HG02943 (cell line): ENCODE measurements around the gene SH3BP2.

ENCODE experiments used
- ATAC-seq: cut with Tn5 transposase; IDR thresholded peaks from one replicate; pipeline ENCODE4 v1.9.1; 2021; ENCODE audit warnings: mild to moderate bottlenecking, low read depth, moderate library complexity; ENCODE audit not compliant: unreplicated experiment

Gene SH3BP2, protein sequence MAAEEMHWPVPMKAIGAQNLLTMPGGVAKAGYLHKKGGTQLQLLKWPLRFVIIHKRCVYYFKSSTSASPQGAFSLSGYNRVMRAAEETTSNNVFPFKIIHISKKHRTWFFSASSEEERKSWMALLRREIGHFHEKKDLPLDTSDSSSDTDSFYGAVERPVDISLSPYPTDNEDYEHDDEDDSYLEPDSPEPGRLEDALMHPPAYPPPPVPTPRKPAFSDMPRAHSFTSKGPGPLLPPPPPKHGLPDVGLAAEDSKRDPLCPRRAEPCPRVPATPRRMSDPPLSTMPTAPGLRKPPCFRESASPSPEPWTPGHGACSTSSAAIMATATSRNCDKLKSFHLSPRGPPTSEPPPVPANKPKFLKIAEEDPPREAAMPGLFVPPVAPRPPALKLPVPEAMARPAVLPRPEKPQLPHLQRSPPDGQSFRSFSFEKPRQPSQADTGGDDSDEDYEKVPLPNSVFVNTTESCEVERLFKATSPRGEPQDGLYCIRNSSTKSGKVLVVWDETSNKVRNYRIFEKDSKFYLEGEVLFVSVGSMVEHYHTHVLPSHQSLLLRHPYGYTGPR

DNA sequence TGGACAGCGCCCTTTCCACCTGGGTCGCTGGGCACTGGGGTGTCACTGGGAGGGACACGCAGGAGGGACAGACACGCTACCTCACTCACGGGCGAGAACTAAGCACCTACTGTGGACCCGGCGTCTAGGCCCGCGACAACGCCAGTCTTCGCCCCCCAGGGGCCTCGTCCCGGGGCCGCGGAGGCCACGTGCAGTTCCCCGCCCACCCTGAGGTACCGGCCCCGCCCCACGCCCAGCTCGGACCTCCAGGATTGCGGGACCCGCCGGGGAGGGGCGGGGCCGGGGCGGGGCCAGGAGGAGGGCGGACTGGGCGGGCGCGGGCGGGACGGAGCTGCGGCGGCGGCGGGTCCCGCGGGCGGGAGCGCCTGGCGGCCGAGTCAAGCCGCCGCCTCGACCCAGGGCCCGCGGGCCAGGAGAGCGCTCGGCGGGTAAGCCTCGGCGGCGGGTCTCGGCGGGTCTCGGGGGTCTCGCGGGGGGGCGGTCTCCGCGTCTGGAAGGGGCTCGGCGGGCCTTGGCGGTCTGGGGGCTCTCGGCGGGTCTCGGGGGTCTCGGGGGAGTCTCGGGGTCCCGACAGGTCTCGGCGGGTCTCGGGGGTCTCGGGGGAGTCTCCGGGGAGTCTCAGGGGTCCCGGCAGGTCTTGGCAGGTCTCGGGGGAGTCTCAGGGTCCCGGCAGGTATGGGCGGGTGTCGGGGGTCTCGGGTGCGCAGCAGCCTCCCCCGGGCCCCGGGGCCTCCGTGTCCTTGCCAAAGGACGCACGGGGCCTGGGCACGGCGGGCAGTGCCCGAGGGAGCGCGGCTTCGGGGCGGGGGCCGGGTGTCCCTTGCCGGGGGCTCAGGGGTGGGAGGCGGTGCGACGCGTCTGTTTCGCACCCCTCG lies at the start of gene SH3BP2:
TSS of gene SH3BP2 (plus strand) at position 375 of the 875 bp plus-strand sequence. CDS start 27,533 bp downstream, outside the sequence.
- no peak for ATAC-seq

DNA sequence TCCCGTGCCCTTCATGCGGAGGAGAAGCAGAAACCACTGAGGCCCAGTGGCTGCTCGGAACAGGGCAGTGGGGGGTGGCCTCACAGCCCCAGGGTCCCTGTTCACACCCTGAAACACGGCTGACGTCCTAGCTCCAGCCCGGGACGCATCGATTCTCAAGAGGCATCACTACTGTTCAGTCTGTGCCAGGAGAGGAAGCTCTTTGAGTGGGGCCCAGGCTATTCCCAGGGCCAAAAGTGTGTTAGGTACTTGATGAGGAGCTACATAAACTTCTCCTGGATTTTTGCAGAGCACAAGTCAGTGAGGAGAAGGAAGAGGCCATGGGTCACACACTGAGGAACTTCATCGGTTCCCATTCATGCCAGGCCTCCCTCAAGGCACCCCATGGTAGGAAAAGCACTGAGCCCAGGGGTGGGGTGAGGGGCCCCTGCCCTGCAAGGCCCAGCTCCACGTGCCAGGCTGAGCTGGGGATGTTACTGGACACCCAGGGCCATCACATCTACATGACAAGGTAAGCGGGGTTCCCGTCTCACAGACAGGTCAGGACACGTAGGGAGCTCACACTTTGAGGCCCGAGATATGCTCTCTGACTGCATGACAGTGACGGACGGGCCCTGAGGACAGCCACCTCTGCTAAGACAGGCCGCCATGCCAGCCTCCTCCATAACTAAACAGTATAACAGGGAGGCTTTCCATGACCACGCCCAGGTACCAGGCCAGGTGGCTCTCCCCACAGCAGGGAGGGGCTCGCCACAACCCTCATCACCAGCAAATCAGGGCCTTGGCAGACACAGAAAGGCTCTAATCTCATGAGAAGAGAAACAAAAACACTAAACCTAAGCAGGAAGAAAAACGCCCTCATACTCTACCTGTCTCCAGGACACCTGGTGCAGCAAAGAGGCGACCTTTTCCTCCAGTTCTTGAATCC lies 49.1 kb upstream of the SH3BP2 start:
- ATAC-seq = no peak

DNA sequence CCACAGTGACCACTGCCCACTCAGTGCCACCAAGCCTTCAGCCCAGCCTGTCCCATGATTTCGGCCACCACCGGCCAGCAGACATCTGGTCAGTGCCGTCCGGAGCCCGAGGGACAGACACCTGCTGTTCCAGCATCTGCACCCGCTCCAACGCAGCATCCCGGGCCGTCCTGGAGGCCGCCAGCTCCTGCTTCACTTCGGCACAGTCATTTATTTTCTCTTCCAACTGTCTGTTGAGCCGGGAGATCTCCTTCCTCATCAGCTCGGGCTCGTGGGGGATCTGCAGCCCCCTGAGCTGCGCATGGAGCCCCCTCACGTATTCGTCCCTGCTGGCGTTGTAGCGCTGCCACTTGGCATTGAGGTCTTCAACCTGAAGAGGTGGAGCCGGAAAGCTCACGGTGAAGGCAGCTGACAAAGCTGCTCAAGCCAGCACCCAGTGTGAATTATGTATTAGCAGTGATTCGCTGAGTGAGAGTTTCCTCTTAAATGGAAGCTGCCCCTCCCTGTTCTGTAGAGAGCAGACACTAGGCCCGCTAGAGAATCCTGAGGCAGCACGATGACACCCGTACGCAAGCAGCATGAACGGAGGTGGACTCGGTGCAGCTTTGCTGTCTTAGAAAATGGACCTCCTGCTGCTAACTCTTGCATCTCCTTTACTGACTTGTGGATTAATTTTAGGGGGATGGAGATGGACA lies 48.2 kb upstream of the SH3BP2 start:
- no peak for ATAC-seq

DNA sequence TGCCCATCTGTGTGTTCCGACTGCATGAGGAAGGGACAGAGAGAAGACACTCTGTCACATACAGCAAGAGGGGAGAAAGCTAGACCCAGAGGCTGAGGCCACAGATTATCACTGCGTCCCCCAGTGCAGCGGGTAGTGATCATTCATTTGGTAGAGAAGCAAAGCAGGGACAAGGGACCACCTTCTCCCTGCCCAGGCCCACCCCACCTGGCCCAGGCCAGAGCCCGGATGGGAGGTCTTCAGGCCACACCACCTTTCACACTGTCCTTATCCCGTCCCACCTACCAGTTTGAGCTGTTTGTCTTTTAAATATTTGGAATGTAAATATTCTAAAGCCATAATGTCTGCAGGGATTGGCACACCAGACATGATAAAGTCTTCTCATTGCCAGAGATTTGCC lies 47.4 kb upstream of the SH3BP2 start:
- ATAC-seq = no peak

DNA sequence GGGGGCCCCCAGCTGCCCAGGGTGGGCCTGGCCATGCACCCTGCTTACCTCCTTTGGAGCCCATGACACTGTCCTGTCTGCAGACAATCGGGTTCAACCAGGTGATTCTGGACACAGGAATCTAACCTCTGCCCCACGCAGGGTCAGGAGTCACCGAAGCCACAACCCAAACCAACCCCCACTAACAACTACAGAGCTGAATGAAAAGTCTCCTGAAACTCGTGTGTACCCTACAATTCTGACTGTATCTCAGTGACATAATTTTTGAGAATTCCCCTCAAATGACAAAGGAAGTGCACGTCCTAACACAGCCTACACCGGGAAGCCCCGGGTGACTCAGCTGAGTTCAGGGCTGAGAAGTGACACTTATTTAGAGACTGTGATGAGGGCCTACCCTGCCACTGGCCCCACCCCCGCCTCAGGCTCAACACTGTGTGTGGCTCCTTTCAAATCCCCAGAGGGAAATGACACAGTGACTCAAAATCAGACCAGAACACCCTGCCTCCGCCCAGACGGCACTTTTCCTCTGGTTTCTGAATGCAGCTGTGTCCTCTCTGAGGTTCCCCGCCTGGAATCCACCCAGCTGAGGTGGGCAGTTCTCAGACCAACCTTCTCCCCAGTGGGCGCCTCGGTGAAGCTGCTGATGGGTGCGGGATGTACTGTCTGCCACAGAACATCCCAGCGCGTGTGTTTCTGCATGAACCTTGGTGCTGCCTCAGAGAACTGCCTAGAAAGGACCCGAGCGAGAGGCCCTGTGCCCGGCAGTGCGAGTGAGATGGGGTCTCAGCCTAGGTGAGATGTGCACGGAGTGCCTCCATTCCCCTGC lies 46.7 kb upstream of the SH3BP2 start:
- ATAC-seq = peak; percentile 85

DNA sequence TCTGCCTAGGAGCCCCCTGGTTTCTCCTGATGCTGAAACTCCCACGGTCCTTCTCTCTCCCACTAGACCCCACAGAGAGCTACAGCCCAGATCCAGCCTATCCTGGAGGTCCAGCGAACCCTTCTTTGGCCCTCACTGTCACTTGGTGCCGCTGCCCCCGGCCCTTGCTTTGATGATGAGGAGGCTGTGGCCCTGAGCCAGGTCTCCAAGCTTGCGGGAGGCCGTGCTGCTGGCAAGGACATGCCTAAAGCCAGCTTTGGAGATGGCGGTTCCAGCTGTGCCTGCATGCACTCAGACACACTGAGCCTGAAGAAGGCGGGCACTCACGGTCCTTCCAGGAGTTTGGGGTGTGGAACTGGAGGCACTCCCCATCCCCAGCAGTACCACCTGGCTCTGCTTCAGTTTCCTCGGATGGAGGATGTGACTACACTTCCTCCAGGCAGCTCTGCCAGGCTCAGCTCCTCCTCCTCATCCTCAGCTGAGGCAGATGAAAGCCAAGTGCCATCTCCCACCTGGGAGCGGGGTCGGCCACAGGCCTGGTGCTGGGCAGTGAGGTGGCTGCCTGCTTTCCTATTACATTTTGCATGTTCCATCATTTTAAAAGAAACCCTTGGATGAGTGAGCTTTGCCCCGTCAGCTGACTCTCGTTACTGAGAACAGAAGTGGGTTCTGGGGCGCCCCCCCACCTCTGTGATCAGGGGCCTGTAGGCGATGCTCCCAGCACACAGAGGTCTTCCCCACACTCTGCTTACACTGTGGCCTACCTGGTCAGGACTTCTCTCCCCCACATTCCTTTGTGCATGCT lies 45.8 kb upstream of the SH3BP2 start:
- no peak for ATAC-seq

DNA sequence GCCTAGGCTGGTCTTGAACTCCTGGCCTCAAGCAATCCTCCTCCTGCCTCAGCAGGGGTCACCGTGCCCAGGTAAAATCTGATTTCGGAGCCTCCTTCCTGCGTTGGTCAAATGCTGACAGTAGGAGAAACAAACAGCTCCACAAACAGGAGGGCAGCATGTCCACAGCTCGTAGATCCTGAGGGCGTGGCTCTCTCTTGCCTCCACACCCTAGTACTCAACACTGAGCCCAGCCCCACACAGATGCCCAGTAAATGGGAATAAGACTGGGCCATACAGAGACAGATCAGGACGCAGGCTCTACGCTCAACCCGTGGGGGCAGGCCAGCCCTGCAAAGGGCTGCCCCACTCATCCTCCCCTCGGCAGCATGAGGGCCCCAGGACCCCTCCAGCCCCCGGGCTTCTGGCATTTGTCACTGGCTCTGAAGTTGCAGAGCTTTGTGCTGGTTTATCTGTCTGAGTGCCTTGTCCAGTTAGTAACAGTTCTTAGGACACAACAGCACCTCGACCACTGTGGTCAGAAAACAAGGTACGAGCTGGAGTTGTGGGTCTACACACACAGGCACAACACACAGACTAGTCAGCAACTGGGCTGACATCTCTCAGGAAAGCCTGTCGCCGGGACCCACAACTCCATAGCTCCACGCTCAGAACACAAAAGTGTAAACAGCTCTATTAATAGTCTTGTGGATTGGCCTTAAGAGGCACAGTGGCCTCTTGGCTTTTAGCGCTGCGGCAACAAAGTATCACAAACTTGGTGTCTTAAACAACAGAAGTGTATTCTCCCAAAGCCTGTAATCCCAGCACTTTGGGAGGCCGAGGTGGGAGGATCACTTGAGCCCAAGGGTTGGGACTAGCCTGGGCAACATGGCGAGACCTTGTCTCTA lies 41.9 kb upstream of the SH3BP2 start:
- no peak for ATAC-seq

DNA sequence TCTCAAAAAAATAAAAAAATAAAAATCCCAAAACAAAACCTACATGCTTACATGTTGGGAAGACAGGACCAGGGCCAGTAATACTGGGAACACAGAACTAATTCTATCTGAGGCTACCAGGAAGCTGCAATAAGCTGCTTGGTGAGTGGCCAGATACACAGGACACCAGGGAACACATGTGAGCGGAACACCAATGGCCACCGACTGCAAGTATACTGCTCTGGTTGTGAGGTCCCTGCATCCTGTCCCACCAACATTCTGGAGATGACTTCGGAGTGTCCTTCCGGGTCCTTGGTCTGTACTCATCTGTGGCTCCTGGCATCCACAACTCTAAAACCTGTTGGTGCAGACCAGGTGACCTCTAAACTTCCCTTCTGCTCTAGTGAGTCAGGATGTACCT lies 39.4 kb upstream of the SH3BP2 start:
- ATAC-seq = no peak

DNA sequence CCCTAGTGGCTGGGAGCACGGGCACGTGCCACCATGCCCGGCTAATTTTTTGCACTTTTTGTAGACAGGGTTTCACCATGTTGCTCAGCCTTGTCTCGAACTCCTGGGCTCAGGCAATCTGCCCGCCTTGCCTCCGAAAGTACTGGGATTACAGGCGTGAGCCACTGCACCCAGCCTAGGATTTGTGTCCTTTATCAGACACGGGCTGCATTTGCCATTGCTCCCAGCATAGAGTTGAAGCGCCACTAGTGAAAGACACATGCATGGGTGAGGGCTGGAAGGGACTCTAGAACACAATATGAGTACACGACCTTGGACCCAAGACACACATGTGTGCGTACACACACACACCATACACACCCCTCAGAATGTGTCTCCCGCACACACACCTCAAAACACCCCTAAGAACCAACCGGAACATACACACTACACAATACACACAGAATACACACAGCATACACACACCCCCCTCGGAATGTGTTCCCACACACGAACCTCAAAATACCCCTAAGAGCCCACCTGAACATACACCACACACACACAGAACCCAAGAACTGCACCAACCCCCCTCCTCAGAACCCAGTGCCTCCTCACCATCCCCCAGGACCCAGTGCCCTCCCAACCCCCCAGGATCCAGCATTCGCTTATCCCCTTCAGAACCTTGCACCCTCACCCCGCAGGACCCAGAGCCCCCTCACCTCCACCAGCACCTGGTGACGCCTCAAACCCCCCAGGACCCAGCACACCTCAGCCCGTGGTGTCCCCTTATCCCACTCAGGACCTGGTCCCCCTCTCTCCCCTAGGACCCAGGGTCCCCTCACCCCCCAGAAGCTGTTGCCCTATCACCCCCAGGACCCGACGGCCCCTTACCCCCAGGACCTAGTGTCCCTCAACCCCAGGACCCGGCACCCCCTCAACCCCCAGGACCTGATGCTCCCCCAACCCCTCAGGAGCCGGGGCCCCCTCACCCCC lies 37.8 kb upstream of the SH3BP2 start:
- no peak for ATAC-seq

DNA sequence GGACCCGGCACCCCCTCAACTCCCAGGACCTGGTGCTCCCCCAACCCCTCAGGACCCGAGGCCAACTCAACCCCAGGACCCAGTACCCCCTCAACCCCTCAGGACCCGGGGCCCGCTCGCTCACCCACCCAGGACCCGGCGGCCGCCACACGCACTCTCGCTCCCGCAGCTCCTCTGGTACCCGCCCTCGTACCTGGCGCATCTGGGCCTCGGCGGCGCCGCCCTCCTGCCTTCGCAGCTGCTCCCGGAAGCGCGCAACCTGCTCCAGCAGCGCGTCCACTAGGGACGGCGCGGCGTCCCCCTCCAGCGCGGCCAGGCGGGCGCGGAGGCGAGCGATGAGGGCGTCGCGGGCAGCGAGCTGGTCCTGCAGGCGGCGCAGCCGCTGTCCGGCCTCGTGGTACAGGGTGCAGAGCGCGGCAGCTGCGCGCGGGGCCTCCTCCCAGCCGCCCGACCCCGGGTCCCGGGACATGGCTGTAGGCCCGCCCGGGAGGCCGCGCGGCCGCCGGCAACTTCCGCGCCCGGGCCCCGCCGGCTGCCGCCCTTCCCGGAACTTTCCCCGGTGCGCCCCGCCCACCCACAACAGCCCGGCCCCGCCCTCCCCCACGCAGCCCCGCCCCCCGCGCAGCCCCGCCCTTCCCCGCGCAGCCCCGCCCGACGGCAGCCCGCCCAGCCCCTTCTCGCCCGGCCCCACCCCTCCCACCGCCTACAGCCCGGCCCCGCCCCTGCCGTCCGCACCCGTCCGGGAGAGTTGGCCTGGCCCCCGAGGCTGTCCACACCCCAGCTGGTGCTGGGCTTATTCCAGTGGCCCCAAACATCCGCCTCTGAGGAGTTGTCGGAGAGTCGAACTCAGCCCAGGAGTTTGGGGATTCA lies 36.8 kb upstream of the SH3BP2 start, which contains the start of gene TNIP2:
TSS of gene TNIP2 (minus strand) at position 516 of the 870 bp plus-strand sequence. CDS start at position 469, 47 bp downstream.
- peak; percentile 55 for ATAC-seq

DNA sequence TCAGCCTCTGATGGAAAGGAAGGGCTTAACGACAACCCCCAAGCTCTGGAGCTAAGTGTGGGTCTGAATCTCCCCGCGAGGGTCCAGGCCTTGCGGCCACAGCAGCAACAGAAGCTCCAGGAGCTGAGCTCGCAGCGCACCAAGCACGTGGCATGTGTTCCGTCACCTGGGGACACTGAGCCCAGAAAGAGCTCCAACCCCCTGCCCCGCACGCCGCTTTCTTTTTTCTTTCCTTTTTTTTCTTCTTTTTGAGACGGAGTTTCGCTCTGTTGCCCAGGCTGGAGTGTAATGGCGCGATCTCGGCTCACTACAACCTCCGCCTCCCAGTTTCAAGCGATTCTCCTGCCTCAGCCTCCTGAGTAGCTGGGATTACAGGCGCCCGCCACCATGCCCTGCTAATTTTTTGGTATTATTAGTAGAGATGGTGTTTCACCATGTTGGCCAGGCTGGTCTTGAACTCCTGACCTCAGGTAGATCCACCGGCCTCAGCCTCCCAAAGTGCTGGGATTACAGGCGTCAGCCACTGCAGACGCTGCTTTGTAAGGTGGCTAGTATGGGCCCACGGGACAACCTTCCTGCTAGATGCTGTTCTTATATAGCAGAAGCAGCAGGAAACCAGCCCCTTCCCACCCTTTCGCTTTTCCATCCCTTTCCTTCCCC lies 36.1 kb upstream of the SH3BP2 start:
- ATAC-seq = peak; percentile 13

DNA sequence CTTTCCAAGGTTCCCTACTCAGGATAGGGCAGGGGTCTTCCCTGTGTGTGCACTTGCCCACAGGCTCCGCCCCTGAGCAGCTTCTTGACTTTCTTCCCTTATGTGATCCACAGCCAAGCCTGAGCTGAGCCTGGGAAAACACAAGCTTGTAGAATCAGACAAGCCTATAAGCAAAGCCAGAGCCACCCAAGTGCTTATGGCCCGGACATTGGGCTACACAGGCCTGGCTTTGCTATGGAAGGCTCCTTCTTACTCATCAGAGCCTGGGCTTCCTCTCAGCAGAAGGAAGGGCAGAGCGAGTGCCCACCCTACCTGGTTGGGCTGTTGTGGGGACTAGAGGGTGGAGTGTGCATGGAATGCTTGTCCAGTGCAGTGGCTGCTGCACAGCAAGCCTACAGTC lies 35.5 kb upstream of the SH3BP2 start:
- ATAC-seq = no peak

DNA sequence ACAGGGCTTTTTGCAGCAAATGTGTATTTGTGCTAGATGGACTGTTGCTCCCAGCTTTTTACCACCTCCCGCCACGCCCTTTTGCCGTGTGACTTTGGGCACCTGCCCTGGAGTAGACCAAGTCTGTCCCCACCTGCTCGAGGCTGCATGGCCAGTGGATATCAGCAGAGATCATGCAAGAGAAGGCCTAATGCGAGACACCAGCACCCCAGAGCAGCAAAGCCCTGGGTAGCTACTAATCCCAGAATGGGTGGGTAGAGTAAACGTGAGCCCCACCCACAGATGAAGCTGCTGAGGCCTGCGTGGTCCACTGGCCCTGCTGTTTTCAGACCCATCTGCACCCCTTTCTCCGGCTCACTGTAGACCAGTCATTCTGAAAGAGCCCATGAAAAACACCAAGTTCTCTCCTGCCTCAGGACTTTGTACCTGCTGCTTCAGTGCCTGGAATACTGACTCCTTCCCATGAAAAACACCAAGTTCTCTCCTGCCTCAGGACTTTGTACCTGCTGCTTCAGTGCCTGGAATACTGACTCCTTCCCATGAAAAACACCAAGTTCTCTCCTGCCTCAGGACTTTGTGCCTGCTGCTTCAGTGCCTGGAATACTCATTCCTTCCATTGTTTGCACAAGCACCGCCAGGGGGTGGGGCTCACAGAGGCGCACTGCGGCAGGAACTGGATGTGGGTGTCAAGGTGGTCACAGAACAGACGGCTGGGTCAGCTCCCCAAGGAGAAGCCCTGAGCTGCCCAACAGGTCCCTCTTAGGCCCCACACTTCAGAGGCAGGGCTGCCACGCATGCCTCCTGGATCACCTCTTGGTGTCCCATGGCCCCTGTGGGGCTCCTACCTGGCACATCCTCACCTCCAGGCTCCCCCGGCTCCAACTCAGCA lies 31.6 kb upstream of the SH3BP2 start:
- ATAC-seq = no peak
